Stimulated activated CD4-positive, alpha-beta T cell treated with anti-CD3 and anti-CD28 coated beads, Interleukin-15, amount 100 ng/mL, for 1 hour (primary cell): ENCODE data around the gene ATP5PO.

Source experiments
- DNase-seq, 2 donors: peaks; one replicate each; pipeline ENCODE4 v3.0.0-alpha.2; 2020; ENCODE audit warnings: low read depth in 1 of 2, low spot score in 1 of 2

The ATP5PO gene

GRCh38 chr21:33901412-33902288 is 14.0 kb downstream of the ATP5PO start:
- no peak for DNase-seq

- no peak for DNase-seq
Observed at GRCh38 chr21:33899199-33899598, 16.4 kb downstream of the ATP5PO start.

- no peak for DNase-seq
Observed at GRCh38 chr21:33898586-33898985, 17.0 kb downstream of the ATP5PO start.

DNA sequence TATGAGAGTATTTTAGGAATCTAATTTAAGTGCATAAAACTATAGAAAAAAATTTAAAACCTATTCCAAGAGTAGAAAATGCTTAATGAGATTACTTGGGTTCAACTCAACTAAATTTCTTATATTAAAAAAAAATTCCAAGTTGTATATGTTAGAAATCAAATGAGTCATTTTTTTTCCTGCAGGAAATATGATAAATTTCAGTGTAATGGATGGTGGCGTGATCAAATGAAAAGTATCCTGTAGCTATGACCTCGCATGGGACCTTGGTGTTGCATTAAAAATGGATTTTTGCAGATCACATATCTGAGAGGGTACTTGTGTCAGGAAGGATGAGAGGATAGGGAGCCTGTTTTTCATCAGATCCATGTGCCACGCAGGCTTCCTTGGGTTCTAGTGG is 17.9 kb downstream of the ATP5PO start:
- no peak for DNase-seq

GRCh38 chr21:33897098-33897497 is 18.5 kb downstream of the ATP5PO start:
- DNase-seq = no peak

GRCh38 chr21:33896691-33897090 is 18.9 kb downstream of the ATP5PO start:
- DNase-seq = no peak

GRCh38 chr21:33895356-33895755 is 20.2 kb downstream of the ATP5PO start:
- DNase-seq = no peak

DNA sequence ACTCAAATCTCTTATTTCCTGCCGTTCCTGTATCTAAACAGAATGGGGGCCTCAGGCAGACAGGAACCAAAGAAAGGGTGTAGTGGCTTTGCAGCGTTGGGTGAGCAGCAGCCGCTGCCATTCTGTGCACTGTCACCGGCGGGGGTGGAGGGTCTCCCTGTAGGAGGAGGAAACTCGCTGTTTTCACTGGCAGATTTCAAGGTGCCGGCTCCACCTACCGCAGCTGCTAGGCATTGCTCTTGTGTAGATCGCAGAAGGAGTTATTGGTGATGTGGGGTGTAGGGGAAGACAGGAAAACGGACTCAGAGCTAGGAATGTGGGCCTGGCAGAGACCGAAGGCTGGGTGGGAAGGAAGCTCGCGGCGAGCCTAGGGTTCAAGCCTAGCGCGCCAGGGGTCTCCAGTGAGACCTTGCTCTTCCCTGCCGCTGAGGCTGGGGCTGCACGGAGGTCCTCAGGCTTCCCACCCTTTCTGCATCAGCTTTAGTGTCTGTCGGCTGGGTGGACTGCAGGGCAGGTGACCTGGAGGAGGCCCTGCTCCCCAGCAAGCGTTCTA is 20.8 kb downstream of the ATP5PO start:
- peak; percentile 19 to 57 for DNase-seq

GRCh38 chr21:33893917-33894316 is 21.7 kb downstream of the ATP5PO start:
- no peak for DNase-seq

DNA sequence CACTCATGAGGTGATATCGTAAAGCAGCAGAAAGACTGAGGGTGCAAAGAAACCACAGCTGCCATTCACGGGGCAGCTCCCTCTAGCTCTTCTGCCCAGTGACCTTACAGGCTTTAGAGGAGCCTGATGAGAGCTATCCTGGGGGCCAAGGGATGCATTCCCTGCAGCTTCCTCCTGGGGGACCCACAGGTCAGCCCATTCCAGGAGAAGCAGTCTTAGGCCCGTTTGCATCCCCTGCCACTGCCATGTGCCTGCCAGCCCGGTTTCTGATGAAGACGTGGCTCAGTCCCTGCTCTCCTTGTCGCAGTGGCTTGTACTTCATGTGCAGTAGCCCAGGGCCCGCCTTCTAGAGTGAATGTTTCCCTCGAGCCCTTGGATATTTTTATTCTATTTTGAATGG is 22.8 kb downstream of the ATP5PO start:
- DNase-seq = no peak

DNA sequence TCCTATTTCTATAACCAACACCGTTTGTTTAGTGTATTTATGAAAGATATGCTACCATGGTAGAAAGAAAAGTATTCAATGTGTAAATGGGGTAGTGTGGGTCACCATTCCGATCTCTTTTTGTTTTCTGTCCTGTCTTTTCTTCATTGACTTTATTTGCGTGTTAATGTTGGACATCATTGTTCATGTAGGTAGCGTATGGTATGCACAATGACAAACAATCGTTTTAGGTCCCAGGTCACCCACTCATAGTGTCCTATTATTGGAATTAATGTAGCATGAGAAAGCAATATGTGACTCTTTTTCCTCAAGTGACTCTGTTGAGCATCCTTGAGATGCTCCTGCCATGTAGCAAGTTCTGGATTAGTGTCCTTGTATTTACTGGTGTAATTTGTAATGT is 25.4 kb downstream of the ATP5PO start:
- no peak for DNase-seq

DNA sequence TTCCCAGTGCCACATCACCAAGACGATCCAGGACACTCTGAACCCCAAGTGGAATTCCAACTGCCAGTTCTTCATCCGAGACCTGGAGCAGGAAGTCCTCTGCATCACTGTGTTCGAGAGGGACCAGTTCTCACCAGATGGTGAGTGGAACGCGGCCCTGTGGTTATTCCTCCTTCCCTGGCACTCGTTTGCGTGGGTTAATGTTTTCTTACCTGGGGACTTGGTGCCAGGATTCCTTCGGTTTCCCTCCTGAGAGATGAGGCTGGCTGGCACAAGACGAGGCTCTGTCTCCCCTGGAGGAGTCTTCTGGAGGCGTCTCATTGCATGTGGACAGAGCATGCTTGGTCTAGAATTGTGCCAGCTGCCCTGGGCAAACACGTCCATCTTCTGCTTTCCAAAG is 29.3 kb downstream of the ATP5PO start:
- no peak for DNase-seq

DNA sequence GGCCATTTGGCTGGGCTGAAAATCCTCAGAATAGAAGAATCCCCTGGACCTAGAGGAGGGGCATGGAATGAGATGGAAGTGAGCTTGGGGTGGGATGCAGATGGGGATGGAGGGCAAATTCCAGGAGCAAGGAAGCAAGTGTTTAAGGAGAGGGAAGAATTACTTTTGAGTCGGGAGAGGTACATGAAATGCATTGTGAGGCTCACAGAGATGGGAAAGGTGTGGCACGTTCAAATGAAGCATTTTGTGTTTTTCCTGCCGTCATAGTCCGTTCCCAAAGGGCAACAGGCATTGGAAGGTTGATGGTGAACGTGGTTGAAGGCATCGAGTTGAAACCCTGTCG is 30.5 kb downstream of the ATP5PO start:
- DNase-seq = no peak

- DNase-seq = no peak
Observed at GRCh38 chr21:33884376-33885171, 31.0 kb downstream of the ATP5PO start.

DNA sequence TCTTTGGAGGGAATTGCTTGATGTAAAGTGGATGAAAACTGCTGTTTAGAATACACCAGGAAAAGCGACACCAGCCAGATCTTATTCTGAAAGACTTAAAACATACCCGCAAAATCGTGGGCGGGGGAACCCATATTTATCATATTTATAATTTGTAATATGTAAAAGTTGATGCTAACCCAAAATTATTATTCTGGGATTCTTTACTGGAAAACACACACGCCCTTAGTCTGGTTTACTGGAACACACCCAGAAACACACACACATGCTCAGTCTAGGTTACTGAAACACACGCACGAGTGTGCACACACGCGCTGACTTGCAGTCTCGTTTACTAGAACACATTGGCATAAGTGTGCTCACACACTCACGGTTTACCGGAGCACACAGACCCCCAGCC is 32.5 kb downstream of the ATP5PO start:
- no peak for DNase-seq

DNA sequence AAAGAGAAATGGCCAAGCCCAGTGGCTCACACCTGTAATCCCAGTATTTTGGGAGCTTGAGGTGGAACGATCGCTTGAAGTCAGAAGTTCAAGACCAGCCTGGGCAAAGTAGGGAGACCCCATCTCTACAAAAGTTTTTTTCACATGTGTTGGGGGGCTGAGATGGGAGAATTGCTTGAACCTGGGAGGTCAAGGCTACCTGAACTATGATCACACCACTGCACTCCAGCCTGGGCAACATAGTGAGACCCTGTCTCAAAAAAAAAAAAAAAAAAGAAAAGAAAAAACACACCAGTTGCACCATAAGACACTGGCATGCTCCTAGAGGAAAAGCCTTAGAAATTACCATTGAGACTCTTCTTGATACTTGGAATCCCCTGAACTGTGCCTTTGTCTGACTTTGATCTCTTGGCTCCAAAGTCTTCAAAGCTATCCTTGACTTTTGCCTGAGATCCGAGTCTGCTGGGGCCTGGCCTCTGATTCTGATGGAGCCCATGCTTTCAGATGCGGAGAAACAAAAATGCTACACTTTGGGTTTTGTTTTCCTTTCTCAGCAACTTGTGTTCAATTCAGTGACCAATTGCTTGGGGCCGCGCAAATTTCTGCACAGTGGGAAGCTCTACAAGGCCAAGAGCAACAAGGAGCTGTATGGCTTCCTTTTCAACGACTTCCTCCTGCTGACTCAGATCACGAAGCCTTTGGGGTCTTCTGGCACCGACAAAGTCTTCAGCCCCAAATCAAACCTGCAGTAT is 33.7 kb downstream of the ATP5PO start:
- DNase-seq = no peak

GRCh38 chr21:33880626-33881025 is 35.0 kb downstream of the ATP5PO start:
- DNase-seq = no peak

DNA sequence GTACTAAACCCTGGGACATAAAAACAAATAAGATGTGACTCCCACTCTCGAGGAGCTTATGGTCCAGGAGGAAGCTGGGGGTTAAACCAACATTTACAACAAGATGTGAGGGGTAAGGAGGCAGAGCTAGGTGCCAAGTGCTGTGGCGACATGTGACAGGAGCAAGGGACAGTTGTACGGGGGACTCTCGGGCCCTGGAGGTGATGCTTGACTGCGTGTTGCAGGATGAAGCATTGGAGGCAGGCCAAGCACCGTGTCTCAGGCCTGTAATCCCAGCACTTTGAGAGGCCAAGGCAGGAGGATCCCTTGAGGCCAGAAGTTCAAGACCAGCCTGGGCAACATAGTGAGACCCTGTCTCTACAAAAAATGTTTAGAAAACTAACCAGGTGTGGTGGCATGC is 36.8 kb downstream of the ATP5PO start:
- no peak for DNase-seq

- DNase-seq = no peak
Observed at GRCh38 chr21:33875026-33875695, 40.4 kb downstream of the ATP5PO start.

GRCh38 chr21:33874161-33874560 is 41.4 kb downstream of the ATP5PO start:
- no peak for DNase-seq
